HFF-Myc (cell line): ENCODE measurements around the gene GGACT.

Source experiments
- DNase-seq: peaks from one replicate; pipeline ENCODE4 v3.0.0-alpha.2; 2011; ENCODE audit warnings: low read depth; ENCODE audit errors: extremely low read depth
- H3K4me3 ChIP-seq: replicated peaks from 2 replicates; pipeline ENCODE4 v1.5.1; 2011; ENCODE audit warnings: low read depth, mild to moderate bottlenecking, control low read depth, low read length
- CTCF ChIP-seq: IDR thresholded peaks from 2 replicates; pipeline ENCODE4 v1.5.1; 2012; ENCODE audit warnings: mild to moderate bottlenecking, low read depth, low read length, control low read depth; ENCODE audit errors: missing control alignments

GGACT gene

GRCh38 chr13:100517135-100517534, 71.5 kb downstream of the GGACT start:
- no peak overlapping the region for H3K4me3 ChIP-seq
- no peak for TF ChIP-seq CTCF
- DNase-seq, result no peak

GRCh38 chr13:100515410-100515800, 73.2 kb downstream of the GGACT start:
- H3K4me3 ChIP-seq, result no peak overlapping the region
- TF ChIP-seq CTCF, result no peak
- DNase-seq, result no peak

GRCh38 chr13:100514788-100515409, 73.7 kb downstream of the GGACT start:
- TF ChIP-seq CTCF, result peak; percentile 94
- no peak overlapping the region for H3K4me3 ChIP-seq
- peak; percentile 71 for DNase-seq

- DNase-seq, result no peak
- H3K4me3 ChIP-seq, result no peak overlapping the region
Measured at GRCh38 chr13:100513987-100514670, 74.5 kb downstream of the GGACT start.

GRCh38 chr13:100513171-100513570, 75.4 kb downstream of the GGACT start:
- no peak for TF ChIP-seq CTCF
- no peak overlapping the region for H3K4me3 ChIP-seq
- DNase-seq, result no peak

More at GRCh38 chr13:100513987-100514670, 74.5 kb downstream of the GGACT start:
- TF ChIP-seq CTCF, result no peak

GRCh38 chr13:100512422-100512821, 76.2 kb downstream of the GGACT start:
- no peak overlapping the region for H3K4me3 ChIP-seq
- DNase-seq, result no peak
- TF ChIP-seq CTCF, result no peak
